ENCODE results near the gene R3HCC1L. TPM values are rescaled to one million over a fixed set of nuclear protein-coding genes. Genes with fewer than 3 reads are reported as not detected.
A peak's percentile ranks its signal among the peaks of the same experiment; 100 is the strongest.
"Not testable (repeated sequence)": the region's sequence is repeated elsewhere in the genome, so short reads cannot be mapped to it uniquely, and the experiment has no call there.

The R3HCC1L gene
- total RNA-seq, 1 donor from 2014 or later = 18.0 TPM

- DNase-seq (ENCODE audit: low spot score) (no peak), ATAC-seq (no peak)
- intact Hi-C loops (cut with DNase I) = no loop called here
Observed at GRCh38 chr10:98168147-98168546, 33.7 kb downstream of the R3HCC1L start.

GRCh38 chr10:98168766-98169165 lies 34.3 kb downstream of the R3HCC1L start:
- ATAC-seq (no peak), DNase-seq (ENCODE audit: low spot score) (no peak)
- intact Hi-C loops (cut with DNase I) = no loop called here

- no peak for DNase-seq (ENCODE audit: low spot score)
- intact Hi-C loops (cut with DNase I) = no loop called here
- ATAC-seq = no peak
Observed at GRCh38 chr10:98169379-98169778, 34.9 kb downstream of the R3HCC1L start.

- ATAC-seq (peak; percentile 75), DNase-seq (ENCODE audit: low spot score) (no peak)
- intact Hi-C loops (cut with DNase I) = no loop called here
Observed at GRCh38 chr10:98170249-98171117, 36.0 kb downstream of the R3HCC1L start.

- intact Hi-C loops (cut with DNase I) = no loop called here
- ATAC-seq = peak; percentile 87
- DNase-seq (ENCODE audit: low spot score) = no peak
Observed at GRCh38 chr10:98172073-98172472, 37.6 kb downstream of the R3HCC1L start.

- peak; percentile 24 for ATAC-seq
- no peak for DNase-seq (ENCODE audit: low spot score)
- intact Hi-C loops (cut with DNase I) = no loop called here
Observed at GRCh38 chr10:98172495-98172894, 38.0 kb downstream of the R3HCC1L start.

- intact Hi-C loops (cut with DNase I) = no loop called here
- DNase-seq (ENCODE audit: low spot score) (no peak), ATAC-seq (no peak)
Observed at GRCh38 chr10:98173260-98173659, 38.8 kb downstream of the R3HCC1L start.

GRCh38 chr10:98182351-98182915 lies 48.0 kb downstream of the R3HCC1L start:
- ATAC-seq; intact Hi-C loops (cut with DNase I); DNase-seq (ENCODE audit: low spot score): not testable (repeated sequence)

- intact Hi-C loops (cut with DNase I) = no loop called here
- DNase-seq (ENCODE audit: low spot score) (no peak), ATAC-seq (no peak)
Observed at GRCh38 chr10:98186681-98187080, 52.2 kb downstream of the R3HCC1L start.

- ATAC-seq; DNase-seq (ENCODE audit: low spot score): not testable (repeated sequence)
- intact Hi-C loops (cut with DNase I) = loop anchor here (5.0 kb wide), 1 partner anchor 1542 kb away; the partner anchor contains the start of genes COX15 and CUTC
Observed at GRCh38 chr10:98190773-98191172, 56.3 kb downstream of the R3HCC1L start.

- ATAC-seq = no peak
- intact Hi-C loops (cut with DNase I) = loop anchor here (5.0 kb wide), 1 partner anchor 1539 kb away; the partner anchor contains the start of genes COX15 and CUTC
- DNase-seq (ENCODE audit: low spot score) = no peak
Observed at GRCh38 chr10:98193037-98193436, 58.6 kb downstream of the R3HCC1L start.

GRCh38 chr10:98194633-98195032 lies 60.2 kb downstream of the R3HCC1L start:
- ATAC-seq (no peak), DNase-seq (ENCODE audit: low spot score) (no peak)
- intact Hi-C loops (cut with DNase I) = loop anchor here (5.0 kb wide), 1 partner anchor 1538 kb away; the partner anchor contains the start of genes COX15 and CUTC

GRCh38 chr10:98195120-98195519 lies 60.7 kb downstream of the R3HCC1L start:
- intact Hi-C loops (cut with DNase I) = no loop called here
- DNase-seq (ENCODE audit: low spot score) (no peak), ATAC-seq (no peak)

- intact Hi-C loops (cut with DNase I) = no loop called here
- ATAC-seq (no peak), DNase-seq (ENCODE audit: low spot score) (no peak)
Observed at GRCh38 chr10:98196985-98197384, 62.5 kb downstream of the R3HCC1L start.

GRCh38 chr10:98201760-98202159 lies 67.3 kb downstream of the R3HCC1L start:
- ATAC-seq (no peak), DNase-seq (ENCODE audit: low spot score) (no peak)
- intact Hi-C loops (cut with DNase I) = no loop called here

- no peak for ATAC-seq
- DNase-seq (ENCODE audit: low spot score) = no peak
- intact Hi-C loops (cut with DNase I) = no loop called here
Observed at GRCh38 chr10:98202378-98202777, 67.9 kb downstream of the R3HCC1L start.

GRCh38 chr10:98205351-98205750 lies 70.9 kb downstream of the R3HCC1L start:
- intact Hi-C loops (cut with DNase I) = no loop called here
- DNase-seq (ENCODE audit: low spot score) (no peak), ATAC-seq (no peak)

- intact Hi-C loops (cut with DNase I) = no loop called here
- ATAC-seq = no peak
- no peak for DNase-seq (ENCODE audit: low spot score)
Observed at GRCh38 chr10:98208925-98209324, 74.5 kb downstream of the R3HCC1L start.

- ATAC-seq (no peak), DNase-seq (ENCODE audit: low spot score) (no peak)
- intact Hi-C loops (cut with DNase I) = no loop called here
Observed at GRCh38 chr10:98209441-98209840, 75.0 kb downstream of the R3HCC1L start.

GRCh38 chr10:98212196-98212595 lies 77.7 kb downstream of the R3HCC1L start:
- no peak for DNase-seq (ENCODE audit: low spot score)
- intact Hi-C loops (cut with DNase I) = no loop called here

More at GRCh38 chr10:98212196-98212595, 77.7 kb downstream of the R3HCC1L start:
- ATAC-seq = no peak
